H9 (cell line): Measurements from ENCODE around the gene FBN1. TPM values are rescaled to one million over a fixed set of nuclear protein-coding genes. Genes with fewer than 3 reads are reported as not detected.

Source experiments
- DNase-seq: peaks from one replicate; pipeline ENCODE4 v3.0.0-alpha.2; 2017
- H2AFZ ChIP-seq: one replicate; pipeline ENCODE4 v1.6.1; 2013; ENCODE audit warnings: mild to moderate bottlenecking, low read length, control low read depth, moderate library complexity
- H2AK5ac ChIP-seq: 2 replicates; pipeline ENCODE4 v1.6.1; 2013; ENCODE audit warnings: low read length, control low read depth, mixed read lengths; ENCODE audit not compliant: insufficient read length
- H2BK120ac ChIP-seq: one replicate; pipeline ENCODE4 v1.6.1; 2013; ENCODE audit warnings: low read depth, mild to moderate bottlenecking, low read length, control low read depth, inconsistent platforms; ENCODE audit not compliant: poor library complexity, severe bottlenecking
- H2BK12ac ChIP-seq: 2 replicates; pipeline ENCODE4 v1.6.1; 2013; ENCODE audit warnings: low read length, control low read depth, mixed read lengths, low read depth; ENCODE audit not compliant: insufficient read length
- H2BK15ac ChIP-seq: 2 replicates; pipeline ENCODE4 v1.6.1; 2013; ENCODE audit warnings: low read depth, low read length, control low read depth
- H2BK20ac ChIP-seq: one replicate; pipeline ENCODE4 v1.6.1; 2013; ENCODE audit warnings: low read depth, mild to moderate bottlenecking, low read length, control low read depth, inconsistent platforms; ENCODE audit not compliant: poor library complexity, severe bottlenecking
- H2BK5ac ChIP-seq: 2 replicates; pipeline ENCODE4 v1.6.1; 2013; ENCODE audit warnings: low read length, control low read depth, mixed read lengths; ENCODE audit not compliant: insufficient read length
- H3K14ac ChIP-seq: 2 replicates; pipeline ENCODE4 v1.6.1; 2013; ENCODE audit warnings: low read length, control low read depth; ENCODE audit not compliant: insufficient read depth
- H3K18ac ChIP-seq: 2 replicates; pipeline ENCODE4 v1.6.1; 2013; ENCODE audit warnings: low read depth, mild to moderate bottlenecking, mixed read lengths, low read length, control low read depth; ENCODE audit not compliant: insufficient read length
- H3K23ac ChIP-seq: 2 replicates; pipeline ENCODE4 v1.6.1; 2013; ENCODE audit warnings: low read length, control low read depth, mixed read lengths, low read depth; ENCODE audit not compliant: insufficient read length
- H3K23me2 ChIP-seq: 2 replicates; pipeline ENCODE4 v1.6.1; 2013; ENCODE audit warnings: low read depth, mild to moderate bottlenecking, mixed read lengths, low read length, control low read depth; ENCODE audit not compliant: insufficient read length, poor library complexity, severe bottlenecking
- H3K27ac ChIP-seq: 2 replicates; pipeline ENCODE4 v1.5.1; 2013; ENCODE audit warnings: low read length, control low read depth, mixed read lengths, low read depth; ENCODE audit not compliant: insufficient read length
- H3K27me3 ChIP-seq: 2 replicates; pipeline ENCODE4 v1.6.1; 2013; ENCODE audit warnings: low read length, control low read depth, inconsistent platforms; ENCODE audit not compliant: insufficient read depth
- H3K4ac ChIP-seq: 2 replicates; pipeline ENCODE4 v1.6.1; 2013; ENCODE audit warnings: low read depth, mild to moderate bottlenecking, control low read depth, inconsistent platforms, low read length, moderate library complexity
- H3K4me1 ChIP-seq: 2 replicates; pipeline ENCODE4 v1.6.1; 2013; ENCODE audit warnings: low read length, control low read depth, inconsistent platforms; ENCODE audit not compliant: insufficient read depth
- H3K4me2 ChIP-seq: 2 replicates; pipeline ENCODE4 v1.6.1; 2013; ENCODE audit warnings: low read length, control low read depth, mixed read lengths; ENCODE audit not compliant: insufficient read length, insufficient read depth
- H3K56ac ChIP-seq: 2 replicates; pipeline ENCODE4 v1.6.1; 2013; ENCODE audit warnings: low read depth, mild to moderate bottlenecking, mixed read lengths, low read length, control low read depth; ENCODE audit not compliant: insufficient read length
- H3K79me1 ChIP-seq: 2 replicates; pipeline ENCODE4 v1.6.1; 2013; ENCODE audit warnings: low read depth, mild to moderate bottlenecking, moderate library complexity, low read length, control low read depth, inconsistent platforms; ENCODE audit not compliant: insufficient read depth, poor library complexity, severe bottlenecking
- H3K79me2 ChIP-seq: 2 replicates; pipeline ENCODE4 v1.6.1; 2013; ENCODE audit warnings: low read length, control low read depth, inconsistent platforms; ENCODE audit not compliant: insufficient read depth
- H3K9ac ChIP-seq: 2 replicates; pipeline ENCODE4 v1.6.1; 2013; ENCODE audit warnings: low read length, control low read depth, mixed read lengths; ENCODE audit not compliant: insufficient read length; ENCODE audit errors: extremely low read depth
- H3K9me3 ChIP-seq: one replicate; pipeline ENCODE4 v1.6.1; 2013; ENCODE audit warnings: low read depth, low read length, inconsistent platforms; ENCODE audit not compliant: control insufficient read depth
- H3T11ph ChIP-seq: one replicate; pipeline ENCODE4 v1.6.1; 2013; ENCODE audit warnings: mild to moderate bottlenecking, low read length, control low read depth, inconsistent platforms
- H4K20me1 ChIP-seq: one replicate; pipeline ENCODE4 v1.6.1; 2013; ENCODE audit not compliant: control insufficient read depth, insufficient read length, insufficient read depth
- H4K5ac ChIP-seq: 2 replicates; pipeline ENCODE4 v1.6.1; 2013; ENCODE audit warnings: low read depth, mild to moderate bottlenecking, mixed read lengths, low read length, control low read depth; ENCODE audit not compliant: insufficient read length
- H4K8ac ChIP-seq: replicated peaks from 2 replicates; pipeline ENCODE4 v1.6.1; 2013; ENCODE audit warnings: low read length, control low read depth, mixed read lengths, low read depth; ENCODE audit not compliant: insufficient read length
- H4K91ac ChIP-seq: 2 replicates; pipeline ENCODE4 v1.6.1; 2013; ENCODE audit warnings: low read depth, mild to moderate bottlenecking, moderate library complexity, mixed read lengths, low read length, control low read depth; ENCODE audit not compliant: insufficient read length
- H3K27ac Mint-ChIP-seq, 3 experiments: 2 replicates in 2 of 3; 3 replicates in 1 of 3; pipeline ENCODE4 v1.8.0; 2020 to 2021; ENCODE audit warnings: mixed read lengths in 3 of 3, mild to moderate bottlenecking in 1 of 3, moderate library complexity in 1 of 3
- H3K27me3 Mint-ChIP-seq: 2 replicates; pipeline ENCODE4 v1.8.0; 2021; ENCODE audit warnings: low read depth, mild to moderate bottlenecking, moderate library complexity, mixed read lengths
- H3K36me3 Mint-ChIP-seq, 3 experiments: 2 replicates in 2 of 3; 3 replicates in 1 of 3; pipeline ENCODE4 v1.8.0; 2020 to 2021; ENCODE audit warnings: low read depth in 3 of 3, mixed read lengths in 3 of 3; ENCODE audit not compliant: insufficient read depth in 1 of 3
- H3K4me1 Mint-ChIP-seq, 2 experiments: 2 replicates each; pipeline ENCODE4 v1.8.0; 2020; ENCODE audit warnings: mixed read lengths in 2 of 2
- H3K4me3 Mint-ChIP-seq, 2 experiments: 2 replicates in 1 of 2; 3 replicates in 1 of 2; pipeline ENCODE4 v1.8.0; 2020 to 2021; ENCODE audit warnings: mild to moderate bottlenecking in 2 of 2, mixed read lengths in 2 of 2, moderate library complexity in 1 of 2
- H3K9me3 Mint-ChIP-seq, 2 experiments: 2 replicates in 1 of 2; 3 replicates in 1 of 2; pipeline ENCODE4 v1.8.0; 2020; ENCODE audit warnings: mild to moderate bottlenecking in 2 of 2, mixed read lengths in 2 of 2, moderate library complexity in 1 of 2
- CTCF ChIP-seq: fragments of 200-600 bp; sonication (generic); conservative IDR thresholded peaks from 3 replicates; pipeline ENCODE4 v1.8.0; 2021; ENCODE audit warnings: antibody characterized with exemption, mild to moderate bottlenecking
- WGBS: extraction: QIAGEN DNeasy Blood & Tissue Kit; methylation state at CpG from one replicate; pipeline ENCODE4 v1.1.7; 2013; ENCODE audit warnings: missing lambda C conversion rate, low lambda C conversion rate, mixed read lengths; ENCODE audit not compliant: insufficient read length; ENCODE audit errors: extremely low coverage; 5-methylcytosine and 5-hydroxymethylcytosine counted together
- total RNA-seq: library from RNA; stranded (reverse); gene quantifications from 2 replicates; pipeline ENCODE4 v1.2.1, GENCODE V29; 2021

FBN1 gene
- total RNA-seq, 1 experiment from 2014 or later, result 3.6 TPM

GRCh38 chr15:48565560-48566482 lies 79.7 kb downstream of the FBN1 start:
- H3K27ac Mint-ChIP-seq, result no peak overlapping the region
- Histone ChIP-seq H3K18ac (no peak overlapping the region), H3T11ph (no peak overlapping the region), H3K79me1 (no peaks in the 10 kb centered on the region), H2BK15ac (no peak overlapping the region), H3K23ac (no peak overlapping the region), H4K5ac (no peak overlapping the region), H3K14ac (no peak overlapping the region), H3K79me2 (no peaks in the 10 kb centered on the region), H2BK5ac (no peak overlapping the region), H3K27ac (no peak overlapping the region), H3K4me1 (no peaks in the 10 kb centered on the region), H4K91ac (no peak overlapping the region), H3K9me3 (no peaks in the 10 kb centered on the region), H2BK120ac (no peak overlapping the region), H2AK5ac (no peak overlapping the region), H3K9ac (no peak overlapping the region), H2BK12ac (no peak overlapping the region), H4K20me1 (no peaks in the 10 kb centered on the region), H3K4ac (no peak overlapping the region), H2AFZ (no peak overlapping the region), H3K56ac (no peak overlapping the region), H3K23me2 (no peaks in the 10 kb centered on the region), H3K27me3 (no peaks in the 10 kb centered on the region), H4K8ac (no peak overlapping the region), H3K4me2 (no peak overlapping the region), H2BK20ac (no peak overlapping the region)
- no peaks in the 10 kb centered on the region for H3K36me3 Mint-ChIP-seq
- DNase-seq, result no peak
- no CpG with 5 or more reads among the region's 1 CpG for WGBS
- no peaks in the 10 kb centered on the region for H3K27me3 Mint-ChIP-seq
- no peak overlapping the region for H3K4me3 Mint-ChIP-seq
- H3K4me1 Mint-ChIP-seq, result no peaks in the 10 kb centered on the region
- no peaks in the 10 kb centered on the region for H3K9me3 Mint-ChIP-seq
- no peak for TF ChIP-seq CTCF
